NCI-H748 treated with DMSO at 0.1 percent for 48 hours (cell line): ENCODE measurements around the gene SAXO1.

Source experiments
- DNase-seq: peaks from one replicate; lab custom pipeline; 2025; lab: John Stamatoyannopoulos, UW

SAXO1 gene

DNA sequence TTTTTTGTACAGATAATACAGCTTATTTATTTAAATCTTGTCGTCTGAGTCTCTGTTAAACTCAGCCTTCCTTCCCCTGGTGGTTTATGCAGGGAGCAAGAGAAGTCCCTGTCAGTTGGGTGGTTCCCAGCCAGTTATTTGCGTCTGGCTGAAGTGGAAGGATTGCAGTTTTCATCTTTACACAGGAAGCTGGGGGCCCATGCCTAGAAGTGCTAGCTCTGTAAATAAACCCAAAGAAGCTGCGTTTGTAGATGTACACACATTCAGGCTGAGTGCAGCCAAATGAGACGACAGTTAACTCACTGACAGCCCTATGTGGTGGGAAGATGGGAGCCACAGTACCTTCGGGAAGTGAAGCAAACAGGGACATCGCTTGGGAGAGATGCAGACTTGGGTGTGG is 122.1 kb downstream of the SAXO1 start:
- DNase-seq: peak; percentile 66

GRCh38 chr9:18910435-18910834 is 122.6 kb downstream of the SAXO1 start:
- DNase-seq: peak; percentile 58

DNA sequence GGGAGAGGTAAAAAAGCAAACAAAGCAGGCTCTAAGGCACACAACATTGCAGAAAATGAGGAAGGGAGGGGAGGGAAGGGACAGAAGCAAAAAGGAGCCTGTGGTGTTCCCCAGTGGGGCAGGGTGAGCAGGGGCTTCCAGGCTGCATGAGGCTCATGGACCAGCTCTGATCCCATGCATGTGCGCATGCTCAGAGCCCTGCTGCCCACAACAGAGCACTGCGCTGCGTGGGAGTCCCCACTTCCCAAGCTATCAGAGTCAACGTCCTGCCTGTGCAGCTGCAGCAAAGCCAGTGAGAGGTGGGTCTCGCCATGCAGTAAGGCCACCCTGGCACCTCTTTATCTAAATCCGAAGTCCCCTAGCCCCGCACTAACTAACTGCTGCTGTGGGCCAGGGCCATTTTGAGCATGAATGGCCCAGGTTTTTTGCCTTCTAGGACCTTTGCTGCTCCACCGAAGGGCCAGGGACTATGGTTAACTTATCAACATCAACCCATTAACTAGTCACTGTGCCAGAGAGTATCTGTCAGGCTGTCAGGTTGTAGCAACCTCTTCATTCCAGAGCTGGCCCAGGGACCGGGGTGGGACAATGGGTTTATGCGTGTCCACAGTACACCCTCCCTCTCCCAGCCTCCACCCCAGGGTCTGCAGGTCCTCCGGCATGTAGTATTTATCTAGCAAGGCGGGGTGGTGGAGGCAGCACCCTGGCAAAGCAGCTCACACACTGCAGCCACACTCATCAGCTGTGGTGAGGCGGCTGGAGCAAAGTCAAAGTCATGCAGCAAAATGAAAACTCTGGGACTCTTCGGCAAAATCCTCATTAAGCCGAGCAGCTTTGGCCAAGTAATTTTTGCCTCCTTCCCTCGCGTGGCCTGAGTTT is 123.6 kb downstream of the SAXO1 start:
- no peak for DNase-seq

DNA sequence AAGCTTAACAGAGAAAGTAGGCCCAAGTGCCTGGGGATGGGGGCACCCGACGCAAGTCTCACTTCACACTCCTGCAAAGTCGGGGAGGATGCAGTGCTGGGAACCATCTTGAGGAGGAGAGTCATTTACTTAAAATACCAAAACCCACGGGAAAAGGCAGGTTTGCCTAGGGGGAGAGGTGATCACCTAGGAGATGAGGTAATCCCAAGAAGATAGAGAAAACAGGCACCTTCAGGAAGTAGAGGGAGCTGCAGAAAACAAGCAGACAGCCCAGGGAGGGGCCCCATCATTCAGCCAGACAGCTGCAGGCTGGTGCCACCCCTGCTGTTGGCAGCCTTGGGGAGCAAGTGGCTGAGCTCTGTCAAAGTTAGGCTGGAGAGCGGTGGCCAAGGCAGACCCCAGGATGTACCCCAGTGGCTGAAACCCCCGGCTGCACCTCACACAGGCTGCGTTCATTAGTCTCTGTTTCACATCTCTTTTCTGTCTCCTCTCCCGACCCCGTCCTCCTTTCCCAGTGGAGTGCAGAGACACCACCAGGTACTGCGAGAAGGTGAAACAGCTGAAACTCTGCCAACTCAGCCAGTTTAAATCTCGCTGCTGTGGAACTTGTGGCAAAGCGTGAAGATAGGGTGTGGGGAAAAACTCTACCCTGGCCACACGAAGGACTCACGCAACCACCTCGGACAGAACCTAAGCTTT is 124.9 kb downstream of the SAXO1 start:
- DNase-seq: no peak

- DNase-seq: no peak
Measured at GRCh38 chr9:18906656-18907395, 126.2 kb downstream of the SAXO1 start.

- DNase-seq: no peak
Measured at GRCh38 chr9:18905883-18906629, 127.0 kb downstream of the SAXO1 start.

- no peak for DNase-seq
Measured at GRCh38 chr9:18905028-18905882, 127.8 kb downstream of the SAXO1 start.

- DNase-seq: no peak
Measured at GRCh38 chr9:18903450-18903849, 129.6 kb downstream of the SAXO1 start.

DNA sequence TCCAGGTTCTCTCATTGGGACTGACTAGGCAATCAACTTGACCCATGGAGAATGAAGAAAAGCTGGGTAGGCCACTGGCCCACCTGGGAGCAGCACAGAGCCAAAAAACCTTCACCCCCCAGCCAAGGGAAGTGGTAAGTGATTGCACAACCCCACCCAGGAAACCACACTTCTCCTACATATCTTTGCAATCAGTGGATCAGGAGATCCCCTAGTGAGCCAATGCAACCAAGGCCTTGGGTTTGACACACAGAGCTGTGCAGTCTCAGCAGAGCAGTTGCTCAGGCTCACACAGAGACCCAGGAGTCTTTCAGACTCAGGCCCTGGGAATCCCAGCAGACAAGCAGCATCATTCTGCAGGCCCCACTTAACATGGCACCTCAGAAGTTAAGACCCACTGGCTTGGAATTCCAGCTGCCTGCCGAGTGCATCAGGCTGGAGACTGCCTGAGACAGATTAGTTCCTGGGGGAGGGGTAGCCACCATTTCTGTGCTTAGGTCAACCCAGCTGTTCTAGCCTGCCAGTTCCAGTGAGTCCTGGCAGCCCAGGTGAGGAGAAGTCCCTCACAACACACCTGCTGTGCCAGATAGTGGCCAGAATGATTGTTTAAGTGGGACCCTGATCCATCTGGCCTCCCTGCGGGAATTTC is 136.4 kb downstream of the SAXO1 start:
- DNase-seq: no peak

- no peak for DNase-seq
Measured at GRCh38 chr9:18896004-18896403, 137.0 kb downstream of the SAXO1 start.

DNA sequence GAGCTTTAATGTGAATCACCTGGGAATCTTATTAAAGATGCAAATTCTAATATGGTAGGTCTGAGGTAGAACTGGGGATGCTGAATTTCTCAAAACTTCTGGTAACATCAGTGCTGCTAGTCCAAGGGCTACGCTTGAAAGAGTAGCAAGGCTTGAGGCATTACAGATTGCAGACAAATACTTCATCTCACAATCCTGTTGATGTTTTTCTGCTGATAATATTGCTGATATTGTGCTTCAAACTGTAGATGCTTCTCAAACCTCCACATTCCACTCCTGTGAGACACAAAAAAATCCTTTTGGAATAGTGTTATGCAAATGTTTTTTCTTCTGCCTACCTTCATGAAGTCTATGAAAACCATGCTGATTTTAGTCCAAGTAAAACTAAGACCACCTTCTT is 139.5 kb downstream of the SAXO1 start:
- no peak for DNase-seq

- no peak for DNase-seq
Measured at GRCh38 chr9:18893046-18893445, 140.0 kb downstream of the SAXO1 start.

DNA sequence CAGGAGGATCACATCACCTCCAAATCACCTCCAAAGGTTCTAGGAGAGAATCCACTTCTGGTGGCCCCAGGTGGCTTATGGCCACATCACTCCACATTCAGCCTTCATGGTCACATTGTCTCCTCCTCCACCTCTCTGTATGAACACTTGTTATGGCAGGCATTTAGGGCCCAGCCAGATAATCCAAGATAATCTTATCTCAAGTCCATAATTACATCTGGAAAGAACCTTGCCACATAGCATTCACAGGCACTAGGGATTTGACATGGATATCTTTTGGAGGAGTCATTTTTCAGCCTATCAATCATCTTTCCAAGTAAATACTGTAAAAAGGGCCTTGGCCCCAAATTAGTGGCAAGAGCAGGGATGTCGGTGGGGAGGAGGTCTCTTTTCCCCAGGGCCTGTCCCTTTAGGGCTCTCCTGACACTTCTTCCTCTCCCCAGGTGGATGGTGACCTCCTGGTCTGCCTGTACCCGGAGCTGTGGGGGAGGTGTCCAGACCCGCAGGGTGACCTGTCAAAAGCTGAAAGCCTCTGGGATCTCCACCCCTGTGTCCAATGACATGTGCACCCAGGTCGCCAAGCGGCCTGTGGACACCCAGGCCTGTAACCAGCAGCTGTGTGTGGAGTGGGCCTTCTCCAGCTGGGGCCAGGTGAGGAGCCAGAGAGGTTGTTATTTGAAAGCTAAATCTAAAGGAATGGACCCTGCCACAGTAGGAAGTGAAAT is 140.9 kb downstream of the SAXO1 start:
- DNase-seq: no peak

DNA sequence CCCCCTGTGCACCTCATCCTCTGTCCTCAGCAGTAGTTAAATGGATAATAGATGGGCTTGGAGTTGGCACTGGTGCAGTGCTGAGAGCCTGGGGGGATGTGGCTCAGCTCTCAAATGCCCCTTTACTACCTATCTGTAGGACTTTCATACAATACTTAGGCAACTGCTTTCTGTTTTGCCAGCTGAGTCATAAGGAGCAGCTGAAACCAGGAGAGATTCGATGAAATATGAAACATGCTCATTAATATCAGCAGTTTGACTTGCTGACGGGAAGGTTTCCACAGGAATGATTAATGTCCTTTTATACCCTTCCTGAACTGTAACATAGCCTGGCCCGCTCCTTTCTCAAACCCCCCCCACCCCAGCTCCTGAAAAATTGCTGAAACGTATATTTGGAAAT is 142.6 kb downstream of the SAXO1 start:
- no peak for DNase-seq

DNA sequence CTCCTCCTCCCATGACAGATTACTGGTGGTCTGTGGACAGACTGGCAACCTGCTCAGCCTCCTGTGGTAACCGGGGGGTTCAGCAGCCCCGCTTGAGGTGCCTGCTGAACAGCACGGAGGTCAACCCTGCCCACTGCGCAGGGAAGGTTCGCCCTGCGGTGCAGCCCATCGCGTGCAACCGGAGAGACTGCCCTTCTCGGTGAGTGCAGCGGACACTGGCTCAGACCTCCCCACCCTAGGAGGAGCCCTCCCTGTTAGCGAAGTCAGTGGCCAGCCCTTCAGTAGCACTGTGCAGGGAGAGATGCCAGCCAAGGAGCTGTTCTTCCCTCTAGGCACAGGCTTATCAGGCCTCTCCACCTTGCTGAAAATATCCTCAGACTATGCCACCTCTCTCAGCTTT is 143.5 kb downstream of the SAXO1 start:
- DNase-seq: no peak

GRCh38 chr9:18888290-18888689 is 144.7 kb downstream of the SAXO1 start:
- no peak for DNase-seq

DNA sequence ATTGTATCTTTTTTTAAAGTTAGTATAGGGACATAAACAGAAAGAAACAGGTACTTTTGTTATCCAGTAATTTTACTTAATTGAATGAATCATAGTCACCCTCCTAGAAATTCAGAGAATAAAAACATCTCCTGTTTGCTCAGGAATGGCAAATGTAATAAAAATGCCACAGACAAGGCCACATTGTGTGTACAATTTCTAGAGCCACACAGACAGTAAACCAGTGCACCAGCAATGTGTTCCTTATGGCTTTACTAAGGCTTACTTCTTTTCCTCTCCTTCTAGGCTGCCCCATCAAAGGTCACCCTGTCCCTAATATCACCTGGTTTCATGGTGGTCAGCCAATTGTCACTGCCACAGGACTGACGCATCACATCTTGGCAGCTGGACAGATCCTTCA is 145.5 kb downstream of the SAXO1 start:
- no peak for DNase-seq

GRCh38 chr9:18881758-18882157 is 151.3 kb downstream of the SAXO1 start:
- DNase-seq: no peak

GRCh38 chr9:18877984-18878383 is 155.0 kb downstream of the SAXO1 start:
- DNase-seq: no peak
